ENCODE measurements around the gene C1orf232. TPM values are rescaled to one million over a fixed set of nuclear protein-coding genes. Genes with fewer than 3 reads are reported as not detected.

C1orf232 gene
- total RNA-seq, 1 donor = not detected

DNA sequence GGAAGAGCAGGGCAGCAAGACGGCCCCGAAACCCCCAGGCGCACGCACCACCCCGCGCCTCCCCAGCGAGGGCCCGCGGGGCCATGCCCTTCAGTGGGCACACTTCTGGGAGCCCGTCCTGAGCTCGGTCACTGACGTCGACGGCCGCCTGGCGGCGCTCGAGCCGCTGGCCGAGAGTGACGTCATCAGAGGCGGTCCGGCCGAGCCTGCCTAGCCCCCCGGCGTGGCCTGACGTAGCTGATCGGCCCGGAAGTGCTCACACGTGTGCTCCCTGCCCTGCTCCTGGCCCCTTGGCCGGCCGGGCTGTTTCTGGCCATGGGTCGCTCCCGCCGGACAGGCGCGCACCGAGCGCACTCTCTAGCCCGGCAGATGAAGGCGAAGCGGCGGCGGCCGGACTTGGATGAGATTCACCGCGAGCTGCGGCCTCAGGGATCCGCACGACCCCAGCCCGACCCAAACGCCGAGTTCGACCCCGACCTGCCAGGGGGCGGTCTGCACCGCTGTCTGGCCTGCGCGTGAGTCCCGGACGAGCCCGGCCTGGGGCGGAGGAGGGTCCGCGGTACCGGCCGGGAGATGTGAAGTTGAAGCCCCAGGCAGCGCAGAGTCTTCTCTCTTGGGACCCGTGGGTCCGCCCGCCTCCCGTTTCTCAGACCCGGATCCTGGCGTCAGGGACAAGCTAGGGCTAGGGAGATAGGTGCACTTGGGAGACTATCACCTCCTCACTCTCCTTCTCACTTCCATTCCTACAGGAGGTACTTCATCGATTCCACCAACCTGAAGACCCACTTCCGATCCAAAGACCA is 1.1 kb upstream of the C1orf232 start, which contains the start of gene ZNF593:
TSS of gene ZNF593 (plus strand) at position 240 of the 803 bp plus-strand sequence. CDS start at position 316, 76 bp downstream.
- DNase-seq (ENCODE audit: low read depth) = peak; percentile 87
- TF ChIP-seq, protein P1, sequence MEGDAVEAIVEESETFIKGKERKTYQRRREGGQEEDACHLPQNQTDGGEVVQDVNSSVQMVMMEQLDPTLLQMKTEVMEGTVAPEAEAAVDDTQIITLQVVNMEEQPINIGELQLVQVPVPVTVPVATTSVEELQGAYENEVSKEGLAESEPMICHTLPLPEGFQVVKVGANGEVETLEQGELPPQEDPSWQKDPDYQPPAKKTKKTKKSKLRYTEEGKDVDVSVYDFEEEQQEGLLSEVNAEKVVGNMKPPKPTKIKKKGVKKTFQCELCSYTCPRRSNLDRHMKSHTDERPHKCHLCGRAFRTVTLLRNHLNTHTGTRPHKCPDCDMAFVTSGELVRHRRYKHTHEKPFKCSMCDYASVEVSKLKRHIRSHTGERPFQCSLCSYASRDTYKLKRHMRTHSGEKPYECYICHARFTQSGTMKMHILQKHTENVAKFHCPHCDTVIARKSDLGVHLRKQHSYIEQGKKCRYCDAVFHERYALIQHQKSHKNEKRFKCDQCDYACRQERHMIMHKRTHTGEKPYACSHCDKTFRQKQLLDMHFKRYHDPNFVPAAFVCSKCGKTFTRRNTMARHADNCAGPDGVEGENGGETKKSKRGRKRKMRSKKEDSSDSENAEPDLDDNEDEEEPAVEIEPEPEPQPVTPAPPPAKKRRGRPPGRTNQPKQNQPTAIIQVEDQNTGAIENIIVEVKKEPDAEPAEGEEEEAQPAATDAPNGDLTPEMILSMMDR (IDR thresholded peaks at IDR 0.05; ENCODE audit: insufficient read depth, low read length) = peak; percentile 82
- H3K4me3 ChIP-seq (ENCODE audit: low read depth, low read length) = peak within 1 kb of the TSS; percentile 89

DNA sequence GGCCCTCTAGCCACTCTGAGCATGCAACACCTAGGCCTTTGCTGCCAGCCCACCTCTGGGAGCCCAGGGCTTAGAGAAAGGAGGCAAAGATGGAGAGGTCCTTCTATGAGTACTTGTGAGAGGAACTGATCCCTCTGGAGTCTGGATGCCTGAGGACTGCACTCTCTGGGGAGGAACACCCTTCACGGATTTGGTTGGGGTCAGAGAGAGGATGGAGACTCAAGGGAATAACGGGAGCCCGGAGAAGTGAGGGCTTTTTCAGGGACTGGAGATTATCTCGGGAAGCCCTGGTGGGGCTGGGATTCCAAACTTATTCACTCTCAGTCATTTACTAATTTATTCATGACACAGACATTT is 413 bp upstream of the C1orf232 start:
- TF ChIP-seq, protein P1 (IDR thresholded peaks at IDR 0.05; ENCODE audit: insufficient read depth, low read length) = no peak
- DNase-seq (ENCODE audit: low read depth) = no peak
- peak overlapping the region; percentile 89 for H3K4me3 ChIP-seq (ENCODE audit: low read depth, low read length)

DNA sequence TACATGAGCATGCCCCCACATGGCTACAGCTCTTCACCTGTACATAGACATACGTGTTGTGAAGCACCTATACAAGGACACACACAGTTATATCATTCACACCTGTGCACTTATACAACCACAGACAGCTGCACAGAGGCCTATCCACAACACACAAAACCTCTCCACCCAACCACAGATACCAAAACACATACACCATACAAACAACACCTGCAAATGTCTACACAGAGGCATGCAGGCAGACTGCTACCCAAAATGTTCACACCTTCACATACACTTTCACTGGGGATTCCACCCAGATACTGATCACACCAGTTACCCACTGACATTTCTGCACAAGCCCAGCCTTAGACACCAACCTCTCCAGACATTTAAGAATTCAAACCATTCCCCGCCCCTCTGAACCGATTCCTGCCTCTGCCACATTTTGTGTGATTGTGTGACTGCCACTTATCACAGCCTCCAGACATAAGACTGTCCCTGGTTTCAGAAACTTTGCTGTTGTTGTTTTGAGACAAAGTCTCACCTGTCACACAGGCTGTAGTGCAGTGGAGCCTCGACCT is 2.0 kb downstream of the C1orf232 start:
- TF ChIP-seq, protein P1 (IDR thresholded peaks at IDR 0.05; ENCODE audit: insufficient read depth, low read length) = no peak
- no peak overlapping the region for H3K4me3 ChIP-seq (ENCODE audit: low read depth, low read length)
- no peak for DNase-seq (ENCODE audit: low read depth)

DNA sequence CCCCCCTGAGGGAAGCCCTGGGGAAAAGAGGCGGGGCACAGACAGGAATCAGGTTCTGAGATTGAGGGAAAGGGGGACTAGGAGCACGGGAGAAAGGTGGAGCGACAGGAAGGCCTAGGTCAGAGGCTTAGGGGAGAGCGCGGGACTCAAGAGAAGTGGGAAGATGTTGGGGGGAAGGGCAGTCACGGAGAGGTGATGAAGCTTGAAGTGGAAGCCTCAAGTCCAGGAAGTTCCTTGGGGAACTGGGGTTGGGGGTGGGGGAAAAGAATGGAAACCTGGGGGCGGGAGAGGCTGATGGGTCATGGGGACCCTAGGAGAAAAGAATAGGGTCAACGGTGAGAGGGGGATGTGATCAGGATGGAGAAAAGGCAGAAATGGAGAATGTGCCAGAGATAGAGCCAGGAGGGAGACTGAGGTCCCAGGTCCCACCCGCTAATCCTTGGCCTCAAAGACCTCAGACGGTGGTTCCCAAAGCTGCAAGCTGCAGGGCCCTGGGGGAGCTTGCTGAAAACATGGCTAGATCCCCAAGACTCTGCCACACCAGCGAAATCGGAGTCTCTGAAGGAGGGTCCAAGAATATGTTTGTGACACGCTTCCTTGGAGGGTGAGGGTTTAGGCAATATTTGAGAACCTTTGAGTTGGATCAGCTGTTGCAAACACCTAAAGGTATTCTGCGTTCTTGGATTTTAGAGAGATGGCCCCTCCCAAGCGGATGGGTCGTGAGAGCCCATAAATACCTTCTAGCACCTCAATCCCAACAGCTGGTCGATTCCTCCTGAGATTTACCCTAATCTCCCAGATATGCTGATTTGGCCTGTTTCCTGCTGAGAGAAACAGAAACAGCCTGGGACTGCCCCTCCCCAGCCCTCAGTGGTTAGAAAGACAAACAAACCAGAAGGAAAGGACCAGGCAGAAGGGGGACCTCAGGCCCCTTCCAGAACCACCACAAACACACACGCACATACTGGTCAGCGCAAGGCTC is 3.6 kb downstream of the C1orf232 start:
- DNase-seq (ENCODE audit: low read depth) = no peak
- H3K4me3 ChIP-seq (ENCODE audit: low read depth, low read length) = no peak overlapping the region
- TF ChIP-seq, protein P1 (IDR thresholded peaks at IDR 0.05; ENCODE audit: insufficient read depth, low read length) = no peak

DNA sequence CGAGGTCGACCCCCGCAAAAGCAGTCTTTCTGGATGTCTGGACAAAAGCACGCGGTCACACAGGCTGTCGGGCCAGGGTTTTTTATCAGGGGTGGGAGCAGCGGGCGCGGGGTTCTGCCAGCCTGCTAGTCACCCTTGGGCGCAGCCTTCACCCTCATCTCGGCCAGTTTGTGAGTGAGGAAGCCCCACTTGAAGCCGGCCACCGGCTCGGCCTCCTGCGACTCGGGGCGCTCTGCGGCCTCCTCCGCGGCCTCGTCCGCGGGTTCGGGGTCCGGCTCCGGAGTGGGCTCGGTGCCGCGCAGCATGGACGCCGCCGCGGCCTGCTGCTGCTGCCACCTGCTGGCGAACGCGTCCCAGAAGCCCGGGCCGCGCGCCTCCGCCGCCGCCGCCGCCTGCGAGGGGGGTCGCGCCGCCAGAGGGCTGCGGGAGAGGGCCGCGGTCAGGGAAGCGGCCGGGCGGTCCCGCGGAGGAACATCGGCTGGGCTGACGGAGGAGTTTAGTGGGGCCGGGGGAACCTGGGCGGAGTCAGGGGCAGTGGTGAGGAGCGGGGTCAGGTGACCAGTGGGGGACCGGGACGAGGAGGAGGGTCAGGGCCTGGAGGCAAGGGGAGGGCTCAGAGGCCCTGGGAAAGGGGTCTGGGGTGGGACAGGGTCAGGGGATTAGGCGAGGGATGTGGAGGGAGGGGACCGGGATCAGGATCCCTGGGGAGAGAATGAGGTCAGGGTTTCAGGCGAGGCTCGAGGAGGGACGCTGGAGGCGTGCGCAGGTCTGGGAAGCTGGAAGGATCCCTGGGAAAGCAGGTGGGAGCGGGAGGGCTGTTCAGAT is 4.5 kb downstream of the C1orf232 start:
- H3K4me3 ChIP-seq (ENCODE audit: low read depth, low read length) = peak overlapping the region; percentile 55
- DNase-seq (ENCODE audit: low read depth) = no peak
- TF ChIP-seq, protein P1 (IDR thresholded peaks at IDR 0.05; ENCODE audit: insufficient read depth, low read length) = peak; percentile 42

DNA sequence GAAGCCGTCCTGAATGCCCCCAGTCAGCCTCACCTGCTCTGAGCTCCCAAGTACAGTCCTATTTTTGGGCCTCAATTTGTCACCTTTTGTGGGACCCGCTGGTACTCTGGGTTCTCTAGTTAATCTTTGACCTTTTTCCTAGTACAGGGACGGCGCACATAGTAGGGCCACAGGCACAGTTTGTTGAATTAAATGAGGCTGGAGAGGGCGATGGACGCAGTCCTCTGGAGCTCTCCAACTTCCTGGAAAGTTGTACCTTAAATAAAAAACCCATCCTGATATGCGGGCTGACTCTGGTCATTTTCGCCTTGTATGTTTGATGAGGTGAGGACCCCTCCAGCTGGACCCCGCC is 5.1 kb downstream of the C1orf232 start:
- peak overlapping the region; percentile 49 for H3K4me3 ChIP-seq (ENCODE audit: low read depth, low read length)
- TF ChIP-seq, protein P1 (IDR thresholded peaks at IDR 0.05; ENCODE audit: insufficient read depth, low read length) = no peak
- DNase-seq (ENCODE audit: low read depth) = no peak

Data from fibroblast of the aortic adventitia (primary cell).